ENCODE results near the gene TUBB4A. TPM values are rescaled to one million over a fixed set of nuclear protein-coding genes. Genes with fewer than 3 reads are reported as not detected.

The TUBB4A gene
- total RNA-seq, 1 experiment from 2014 or later: 20.3 TPM

- no peak overlapping the region for H2AK5ac ChIP-seq (ENCODE audit: insufficient read length, low read length)
- H2AFZ ChIP-seq (ENCODE audit: low read length): no peak overlapping the region
- no peak overlapping the region for H2BK120ac ChIP-seq (ENCODE audit: low read depth, low read length, poor library complexity, severe bottlenecking)
- no peak overlapping the region for H3K56ac ChIP-seq (ENCODE audit: insufficient read length, low read depth, low read length)
- H3K4me1 ChIP-seq (ENCODE audit: insufficient read depth, low read length): peaks cover 4% of the 10 kb centered on the region; the same call in 1 of the 2 replicates
- H4K5ac ChIP-seq (ENCODE audit: insufficient read length, low read depth, low read length): no peak overlapping the region
- H3K79me2 ChIP-seq (ENCODE audit: insufficient read depth, low read length): no peaks in the 10 kb centered on the region
- H3K23me2 ChIP-seq (ENCODE audit: insufficient read length, low read depth, low read length, poor library complexity, severe bottlenecking): peaks cover 8% of the 10 kb centered on the region
- H3K27me3 ChIP-seq (ENCODE audit: insufficient read depth, low read length): no peaks in the 10 kb centered on the region
- no peak overlapping the region for H2BK15ac ChIP-seq (ENCODE audit: low read depth, low read length)
- H4K20me1 ChIP-seq (ENCODE audit: control insufficient read depth, insufficient read depth, insufficient read length): no peaks in the 10 kb centered on the region
- no peak overlapping the region for H3K23ac ChIP-seq (ENCODE audit: insufficient read length, low read depth, low read length)
- TF ChIP-seq, protein P1, sequence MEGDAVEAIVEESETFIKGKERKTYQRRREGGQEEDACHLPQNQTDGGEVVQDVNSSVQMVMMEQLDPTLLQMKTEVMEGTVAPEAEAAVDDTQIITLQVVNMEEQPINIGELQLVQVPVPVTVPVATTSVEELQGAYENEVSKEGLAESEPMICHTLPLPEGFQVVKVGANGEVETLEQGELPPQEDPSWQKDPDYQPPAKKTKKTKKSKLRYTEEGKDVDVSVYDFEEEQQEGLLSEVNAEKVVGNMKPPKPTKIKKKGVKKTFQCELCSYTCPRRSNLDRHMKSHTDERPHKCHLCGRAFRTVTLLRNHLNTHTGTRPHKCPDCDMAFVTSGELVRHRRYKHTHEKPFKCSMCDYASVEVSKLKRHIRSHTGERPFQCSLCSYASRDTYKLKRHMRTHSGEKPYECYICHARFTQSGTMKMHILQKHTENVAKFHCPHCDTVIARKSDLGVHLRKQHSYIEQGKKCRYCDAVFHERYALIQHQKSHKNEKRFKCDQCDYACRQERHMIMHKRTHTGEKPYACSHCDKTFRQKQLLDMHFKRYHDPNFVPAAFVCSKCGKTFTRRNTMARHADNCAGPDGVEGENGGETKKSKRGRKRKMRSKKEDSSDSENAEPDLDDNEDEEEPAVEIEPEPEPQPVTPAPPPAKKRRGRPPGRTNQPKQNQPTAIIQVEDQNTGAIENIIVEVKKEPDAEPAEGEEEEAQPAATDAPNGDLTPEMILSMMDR (conservative IDR thresholded peaks at IDR 0.05): no peak
- no peaks in the 10 kb centered on the region for H3K79me1 ChIP-seq (ENCODE audit: insufficient read depth, low read depth, low read length, poor library complexity, severe bottlenecking)
- no peak overlapping the region for H3T11ph ChIP-seq (ENCODE audit: low read length)
- H3K27ac ChIP-seq (ENCODE audit: insufficient read length, low read depth, low read length): no peak overlapping the region
- no peak overlapping the region for H3K9ac ChIP-seq (ENCODE audit: extremely low read depth, insufficient read length, low read length)
- Mint-ChIP-seq H3K27me3 (ENCODE audit: low read depth) (peaks cover 5% of the 10 kb centered on the region; the same call in 1 of the 2 replicates), H3K36me3 (ENCODE audit: insufficient read depth in 1 of 3, low read depth in 3 of 3) (no peaks in the 10 kb centered on the region; a peak in 1 of 7 replicates), H3K4me1 (peaks cover 13 to 19% of the 10 kb centered on the region in 2 experiments), H3K9me3 (no peaks in the 10 kb centered on the region; a peak in 2 of 5 replicates), H3K4me3 (no peak overlapping the region), H3K27ac (no peak overlapping the region)
- H3K4ac ChIP-seq (ENCODE audit: low read depth, low read length): no peak overlapping the region
- no peak overlapping the region for H3K4me2 ChIP-seq (ENCODE audit: insufficient read depth, insufficient read length, low read length)
- H2BK12ac ChIP-seq (ENCODE audit: insufficient read length, low read depth, low read length): no peak overlapping the region
- no peak overlapping the region for H4K91ac ChIP-seq (ENCODE audit: insufficient read length, low read depth, low read length)
- H2BK5ac ChIP-seq (ENCODE audit: insufficient read length, low read length): no peak overlapping the region
- no CpG with 5 or more reads among the region's 14 CpGs for WGBS (ENCODE audit: extremely low coverage, insufficient read length, low lambda C conversion rate)
- no peak overlapping the region for H2BK20ac ChIP-seq (ENCODE audit: low read depth, low read length, poor library complexity, severe bottlenecking)
- H3K18ac ChIP-seq (ENCODE audit: insufficient read length, low read depth, low read length): no peak overlapping the region
- no peak for DNase-seq
- H3K9me3 ChIP-seq (ENCODE audit: control insufficient read depth, low read depth, low read length): no peaks in the 10 kb centered on the region
- H3K14ac ChIP-seq (ENCODE audit: insufficient read depth, low read length): no peak overlapping the region
- no peak overlapping the region for H4K8ac ChIP-seq (replicated peaks; ENCODE audit: insufficient read length, low read depth, low read length)
These were observed 16.2 kb upstream of the TUBB4A start for GRCh38 chr19:6518145-6518911.

Data from H9 (cell line).